PC-3 (cell line): ENCODE results near the gene DEFB114.

Experiments used
- CTCF ChIP-seq: fragments of 300-600 bp; sonication (generic); conservative IDR thresholded peaks from 2 replicates; pipeline ENCODE4 v1.5.1; 2017; ENCODE audit warnings: antibody characterized with exemption, low read depth, mild to moderate bottlenecking, low read length
- EZH2 ChIP-seq: fragments of 300-600 bp; sonication (generic); IDR thresholded peaks from one replicate; pipeline ENCODE4 v1.6.1; 2017; ENCODE audit warnings: antibody characterized with exemption, mild to moderate bottlenecking, low read length; ENCODE audit not compliant: unreplicated experiment

- TF ChIP-seq CTCF (no peak), EZH2 (no peak)
Measured at GRCh38 chr6:49929340-49929739, 34.6 kb downstream of the DEFB114 start.
